Measurements from ENCODE around the gene FAM98B. TPM values are rescaled to one million over a fixed set of nuclear protein-coding genes. Genes with fewer than 3 reads are reported as not detected.

The FAM98B gene
- total RNA-seq (10 to 100 TPM; 15.8 to 32.3 (median 18.4) TPM), polyA plus RNA-seq (10 to 100 TPM in 1 of 3 donors, 1 to 10 TPM in 2; 5.7 to 11.0 (median 7.6) TPM)
- long read RNA-seq, donor 1, full-length matches to known transcripts, result 4 of 4 reads
- long read RNA-seq, donor 1, partial matches to known transcripts, result 0 of 4 reads
- long read RNA-seq, donor 1, other reads (novel, unspliced or antisense), result 0 of 4 reads
- long read RNA-seq, donor 2, full-length matches to known transcripts, result 9 of 9 reads
- long read RNA-seq, donor 2, partial matches to known transcripts, result 0 of 9 reads
- long read RNA-seq, donor 2, other reads (novel, unspliced or antisense), result 0 of 9 reads

- peak in 2 of 3 donors; percentile 5 to 29 for TF ChIP-seq POLR2A (IDR thresholded peaks at IDR 0.05)
- peak; percentile 79 to 87 (median 84) for TF ChIP-seq POLR2AphosphoS5 (IDR thresholded peaks at IDR 0.05)
- peak in 1 of 11 experiments; percentile 11 for TF ChIP-seq CTCF (IDR thresholded peaks at IDR 0.05 in 8 of 11, conservative IDR thresholded peaks at IDR 0.05 in 3 of 11)
- no peaks in the 10 kb centered on the region for H3K27me3 ChIP-seq (replicated peaks in 1 of 7)
- no peaks in the 10 kb centered on the region for H3K9me3 ChIP-seq
- H3K4me3 ChIP-seq, result peak within 1 kb of the TSS; percentile 67 to 94 (median 86)
- peaks cover 15 to 35% (median 25%) of the 10 kb centered on the region in 6 donors for H3K4me1 ChIP-seq
- H3K36me3 ChIP-seq, result peaks cover 0 to 11% (median 0%) of the 10 kb centered on the region in 6 donors
- WGBS, 5 donors, result 0 to 3% (median 1%) methylated on average over 18 to 49 of the region's 49 CpGs
- intact Hi-C loops (cut with DNase I; ENCODE audit: low total_unique reads), result no loop called here
- DNase-seq, result peak; percentile 97
- H3K27ac ChIP-seq, result peak within 1 kb of the TSS; percentile 85 to 93 (median 90)
Observed at GRCh38 chr15:38453971-38454695, at the start of gene FAM98B. Gene FAM98B (plus strand): TSS chr15:38454127. CDS start chr15:38454162, 35 bp downstream.

- Histone ChIP-seq H3K9me3 (no peaks in the 10 kb centered on the region), H3K4me1 (no peaks in the 10 kb centered on the region), H3K36me3 (no peaks in the 10 kb centered on the region), H3K27ac (no peak overlapping the region), H3K27me3 (replicated peaks in 1 of 7) (no peaks in the 10 kb centered on the region), H3K4me3 (no peak overlapping the region)
- 73 to 83% (median 82%) methylated on average over 7 of the region's 7 CpGs for WGBS, 5 donors
- intact Hi-C loops (cut with DNase I; ENCODE audit: low total_unique reads), result no loop called here
- DNase-seq, result no peak
- TF ChIP-seq POLR2AphosphoS5 (IDR thresholded peaks at IDR 0.05) (no peak), CTCF (IDR thresholded peaks at IDR 0.05 in 8 of 11, conservative IDR thresholded peaks at IDR 0.05 in 3 of 11) (no peak), POLR2A (IDR thresholded peaks at IDR 0.05) (no peak)
Observed at GRCh38 chr15:38406436-38406835, 47.5 kb upstream of the FAM98B start.

- TF ChIP-seq POLR2A (IDR thresholded peaks at IDR 0.05), result no peak
- no peak for TF ChIP-seq POLR2AphosphoS5 (IDR thresholded peaks at IDR 0.05)
- no peak overlapping the region for H3K4me3 ChIP-seq
- WGBS, 5 donors, result 87 to 95% (median 91%) methylated on average over 4 of the region's 4 CpGs
- H3K4me1 ChIP-seq, result peaks cover 0 to 9% (median 0%) of the 10 kb centered on the region in 6 donors
- no peaks in the 10 kb centered on the region for H3K36me3 ChIP-seq
- H3K27me3 ChIP-seq (replicated peaks in 1 of 7), result no peaks in the 10 kb centered on the region
- no peaks in the 10 kb centered on the region for H3K9me3 ChIP-seq
- H3K27ac ChIP-seq, result no peak overlapping the region
- intact Hi-C loops (cut with DNase I; ENCODE audit: low total_unique reads), result no loop called here
- no peak for DNase-seq
Observed at GRCh38 chr15:38408576-38408975, 45.4 kb upstream of the FAM98B start.

- WGBS, 5 donors, result 11 to 19% (median 11%) methylated on average over 3 of the region's 3 CpGs
- intact Hi-C loops (cut with DNase I; ENCODE audit: low total_unique reads), result no loop called here
- TF ChIP-seq POLR2AphosphoS5 (IDR thresholded peaks at IDR 0.05), result no peak
- TF ChIP-seq CTCF (IDR thresholded peaks at IDR 0.05 in 8 of 11, conservative IDR thresholded peaks at IDR 0.05 in 3 of 11), result no peak
- TF ChIP-seq POLR2A (IDR thresholded peaks at IDR 0.05), result no peak
- no peak for DNase-seq
- Histone ChIP-seq H3K4me1 (peaks cover 0 to 9% (median 0%) of the 10 kb centered on the region in 6 donors), H3K9me3 (no peaks in the 10 kb centered on the region), H3K27me3 (replicated peaks in 1 of 7) (peaks cover 0 to 7% (median 0%) of the 10 kb centered on the region in 7 donors), H3K4me3 (no peak overlapping the region), H3K27ac (peak overlapping the region in 4 of 8 donors; percentile 9 to 46 (median 34)), H3K36me3 (no peaks in the 10 kb centered on the region)
Observed at GRCh38 chr15:38411902-38412301, 42.0 kb upstream of the FAM98B start.

All from spleen (tissue), 13 donors.